BLaER1 treated with 17β-estradiol and CSF1 and Interleukin-3, amounts not matched to agents 10 nM and 100 nM (cell line): ENCODE measurements around the gene HPSE2.
"Not testable (repeated sequence)": the region's sequence is repeated elsewhere in the genome, so short reads cannot be mapped to it uniquely, and the experiment has no call there.

ENCODE experiments used
- H3K27ac ChIP-seq, 11 experiments: shearing (Covaris generic); formaldehyde crosslinking; 2 replicates each; pipeline ENCODE4 v1.8.1; 2022
- H3K27me3 ChIP-seq, 11 experiments: shearing (Covaris generic); formaldehyde crosslinking; 2 replicates each; pipeline ENCODE4 v1.8.1; 2022
- H3K36me3 ChIP-seq, 11 experiments: shearing (Covaris generic); formaldehyde crosslinking; 2 replicates each; pipeline ENCODE4 v1.8.1; 2022
- H3K4me1 ChIP-seq, 10 experiments: shearing (Covaris generic); formaldehyde crosslinking; 2 replicates each; pipeline ENCODE4 v1.8.1; 2022
- H3K4me2 ChIP-seq, 11 experiments: shearing (Covaris generic); formaldehyde crosslinking; 2 replicates each; pipeline ENCODE4 v1.8.1; 2022
- H3K4me3 ChIP-seq, 10 experiments: shearing (Covaris generic); formaldehyde crosslinking; 2 replicates each; pipeline ENCODE4 v1.8.1; 2022
- H3K9ac ChIP-seq, 11 experiments: shearing (Covaris generic); formaldehyde crosslinking; 2 replicates each; pipeline ENCODE4 v1.8.1; 2022
- H3K9me3 ChIP-seq, 11 experiments: shearing (Covaris generic); formaldehyde crosslinking; replicated peaks in 1 of 11; 2 replicates each; pipeline ENCODE4 v1.8.1; 2022
- H4K20me1 ChIP-seq, 11 experiments: shearing (Covaris generic); formaldehyde crosslinking; 2 replicates each; pipeline ENCODE4 v1.8.1; 2022
- Cebpa-rat ChIP-seq, 11 experiments: shearing (Covaris generic); IDR thresholded peaks; 2 replicates each; pipeline ENCODE4 v1.8.1; 2022

HPSE2 gene

DNA sequence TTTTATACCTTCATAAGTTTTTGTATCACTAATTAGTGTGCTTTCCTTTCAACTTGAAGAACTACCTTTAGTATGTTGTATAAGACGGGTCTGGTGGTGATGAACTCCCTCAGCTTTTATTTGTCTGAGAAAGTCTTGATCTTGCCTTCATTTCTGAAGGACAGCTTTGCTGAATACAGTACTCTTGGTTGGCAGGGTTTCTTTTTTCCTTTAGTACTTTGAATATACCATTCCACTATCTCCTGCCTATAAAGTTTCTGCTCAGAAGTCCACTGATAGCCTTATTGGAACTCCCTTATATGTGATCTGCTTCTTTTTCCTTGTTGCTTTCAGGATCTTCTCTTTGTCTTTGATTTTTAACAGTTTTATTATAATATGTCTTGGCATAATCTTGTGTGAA lies 230.9 kb downstream of the HPSE2 start:
- no peaks in the 10 kb centered on the region for H3K27me3 ChIP-seq
- no peak overlapping the region for H3K9ac ChIP-seq
- no peaks in the 10 kb centered on the region for H3K4me1 ChIP-seq
- TF ChIP-seq Cebpa-rat (IDR thresholded peaks at IDR 0.05) = no peak
- H4K20me1 ChIP-seq = no peaks in the 10 kb centered on the region
- H3K4me3 ChIP-seq = no peak overlapping the region
- no peak overlapping the region for H3K4me2 ChIP-seq
- no peaks in the 10 kb centered on the region; a peak in 1 of 22 replicates for H3K36me3 ChIP-seq
- peaks cover 29 to 42% (median 38%) of the 10 kb centered on the region in 11 experiments for H3K9me3 ChIP-seq
- no peak overlapping the region for H3K27ac ChIP-seq

DNA sequence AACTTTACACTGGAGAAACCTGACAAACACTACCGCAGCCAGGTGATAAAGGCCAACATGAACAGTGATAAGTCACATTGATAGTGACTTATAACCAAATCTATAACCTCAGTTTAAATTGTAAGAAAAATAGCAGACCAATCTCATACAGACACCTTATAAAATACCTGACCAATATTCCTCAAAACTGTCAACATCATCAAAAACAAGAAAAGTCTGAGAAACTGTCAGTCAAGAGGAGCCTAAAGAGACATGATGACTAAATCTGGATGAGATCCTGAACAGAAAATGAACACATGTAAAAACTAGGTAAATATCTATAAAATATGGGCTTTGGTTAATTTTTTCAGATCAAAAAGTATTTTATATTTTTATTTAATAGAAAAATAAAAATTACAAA lies 233.3 kb downstream of the HPSE2 start:
- Histone ChIP-seq H3K4me1 (no peaks in the 10 kb centered on the region), H3K27me3 (no peaks in the 10 kb centered on the region), H3K9me3 (peaks cover 29 to 42% (median 38%) of the 10 kb centered on the region in 11 experiments), H3K4me2 (no peak overlapping the region), H3K4me3 (no peak overlapping the region), H4K20me1 (no peaks in the 10 kb centered on the region), H3K27ac (no peak overlapping the region), H3K9ac (no peak overlapping the region), H3K36me3 (no peaks in the 10 kb centered on the region; a peak in 1 of 22 replicates)
- no peak for TF ChIP-seq Cebpa-rat (IDR thresholded peaks at IDR 0.05)

DNA sequence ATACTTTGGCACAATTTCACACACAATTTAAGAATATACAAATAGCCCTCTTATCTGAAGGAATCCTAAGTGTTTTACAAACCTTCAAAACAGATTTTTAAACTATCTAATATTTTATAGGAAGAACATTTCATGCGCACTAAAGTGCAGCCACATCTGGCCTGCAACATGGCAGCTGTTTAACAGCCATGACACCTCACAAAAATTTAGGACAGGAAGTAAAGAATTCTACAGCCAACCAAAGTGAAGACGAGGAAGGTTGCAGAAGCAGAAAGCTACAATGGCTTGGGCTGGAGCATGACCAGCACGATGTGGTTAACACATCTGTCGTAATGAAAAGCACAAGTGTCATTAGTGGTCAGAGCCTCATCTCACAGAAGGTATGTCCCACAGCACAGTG lies 238.1 kb downstream of the HPSE2 start:
- Histone ChIP-seq H3K27me3 (no peaks in the 10 kb centered on the region), H3K4me1 (no peaks in the 10 kb centered on the region), H3K4me3 (no peak overlapping the region), H3K9ac (no peak overlapping the region), H3K27ac (no peak overlapping the region), H3K36me3 (no peaks in the 10 kb centered on the region), H3K9me3 (no peaks in the 10 kb centered on the region), H4K20me1 (no peaks in the 10 kb centered on the region), H3K4me2 (no peak overlapping the region)
- TF ChIP-seq Cebpa-rat (IDR thresholded peaks at IDR 0.05) = no peak

DNA sequence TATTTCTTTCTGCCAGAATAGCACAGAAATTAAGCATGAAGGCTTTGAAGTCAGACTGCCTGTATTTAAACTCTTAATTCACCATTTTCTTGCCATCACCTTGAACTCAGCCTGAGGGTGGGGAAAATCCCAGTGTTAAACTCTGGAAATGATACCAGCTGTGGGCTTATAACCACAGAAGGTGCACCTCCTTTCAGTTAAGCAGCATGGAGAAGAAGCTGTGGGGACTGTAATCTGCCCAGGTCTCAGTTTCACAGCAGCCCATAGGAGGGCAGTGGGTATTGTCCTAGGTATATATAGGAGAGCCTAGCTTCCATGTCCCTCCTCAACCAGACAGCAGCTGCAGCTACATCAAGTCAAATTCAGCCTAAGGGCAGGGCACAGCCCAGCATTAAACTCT lies 241.6 kb downstream of the HPSE2 start:
- no peak for TF ChIP-seq Cebpa-rat (IDR thresholded peaks at IDR 0.05)
- H4K20me1 ChIP-seq = no peaks in the 10 kb centered on the region
- no peaks in the 10 kb centered on the region for H3K36me3 ChIP-seq
- no peaks in the 10 kb centered on the region for H3K9me3 ChIP-seq
- H3K4me3 ChIP-seq = no peak overlapping the region
- H3K4me1 ChIP-seq = peaks cover 0 to 10% (median 0%) of the 10 kb centered on the region in 10 experiments; a peak in 1 of 20 replicates
- no peak overlapping the region for H3K27ac ChIP-seq
- no peak overlapping the region for H3K4me2 ChIP-seq
- H3K27me3 ChIP-seq = no peaks in the 10 kb centered on the region
- H3K9ac ChIP-seq = no peak overlapping the region

DNA sequence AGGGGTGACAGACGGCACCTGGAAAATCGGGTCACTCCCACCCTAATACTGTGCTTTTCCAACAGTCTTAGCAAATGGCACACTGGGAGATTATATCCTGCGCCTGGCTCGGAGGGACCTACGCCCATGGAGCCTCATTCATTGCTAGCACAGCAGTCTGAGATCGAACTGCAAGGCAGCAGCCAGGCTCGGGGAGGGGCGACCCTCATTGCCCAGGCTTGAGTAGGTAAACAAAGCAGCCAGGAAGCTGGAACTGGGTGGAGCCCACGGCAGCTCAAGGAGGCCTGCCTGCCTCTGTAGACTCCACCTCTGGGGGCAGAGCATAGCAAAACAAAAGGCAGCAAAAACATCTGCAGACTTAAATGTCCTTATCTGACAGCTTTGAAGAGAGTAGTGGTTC lies 251.9 kb downstream of the HPSE2 start:
- H3K9ac ChIP-seq, H3K9me3 ChIP-seq, H4K20me1 ChIP-seq, H3K27me3 ChIP-seq, H3K27ac ChIP-seq, H3K36me3 ChIP-seq, H3K4me2 ChIP-seq, H3K4me3 ChIP-seq: not testable (repeated sequence)
- H3K4me1 ChIP-seq = peaks cover 0 to 14% (median 0%) of the 10 kb centered on the region in 10 experiments; a peak in 4 of 20 replicates

DNA sequence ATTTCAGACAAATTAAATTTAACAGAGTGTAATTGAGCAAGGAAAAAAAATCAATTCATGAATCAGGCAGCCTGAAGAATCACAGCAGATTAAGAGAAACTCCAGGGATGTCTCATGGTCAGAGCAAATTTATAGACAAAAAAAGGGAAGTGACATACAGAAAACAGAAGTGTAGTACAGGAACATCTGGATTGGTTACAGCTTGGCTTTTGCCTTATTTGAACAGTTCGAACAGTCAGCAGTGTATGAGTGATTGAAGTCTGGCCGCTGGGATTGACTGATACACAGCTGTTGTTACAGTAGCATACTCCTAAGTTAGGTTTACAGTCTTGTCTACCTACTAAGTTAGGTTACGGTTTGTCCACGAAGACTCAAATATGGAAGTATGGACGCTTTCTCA lies 255.3 kb downstream of the HPSE2 start:
- Histone ChIP-seq H3K4me3 (no peak overlapping the region), H3K9me3 (no peaks in the 10 kb centered on the region; a peak in 1 of 22 replicates), H3K4me1 (peaks cover 0 to 14% (median 0%) of the 10 kb centered on the region in 10 experiments; a peak in 4 of 20 replicates), H3K36me3 (no peaks in the 10 kb centered on the region), H4K20me1 (no peaks in the 10 kb centered on the region), H3K27ac (0 out of 22 replicates have a peak overlapping the region, but pooled peaks of 1 of the 11 experiments have one; percentile 26), H3K4me2 (peak overlapping the region in 2 of 11 experiments; percentile 21; a peak in 2 of 22 replicates), H3K9ac (no peak overlapping the region), H3K27me3 (no peaks in the 10 kb centered on the region)
- TF ChIP-seq Cebpa-rat (IDR thresholded peaks at IDR 0.05) = no peak

DNA sequence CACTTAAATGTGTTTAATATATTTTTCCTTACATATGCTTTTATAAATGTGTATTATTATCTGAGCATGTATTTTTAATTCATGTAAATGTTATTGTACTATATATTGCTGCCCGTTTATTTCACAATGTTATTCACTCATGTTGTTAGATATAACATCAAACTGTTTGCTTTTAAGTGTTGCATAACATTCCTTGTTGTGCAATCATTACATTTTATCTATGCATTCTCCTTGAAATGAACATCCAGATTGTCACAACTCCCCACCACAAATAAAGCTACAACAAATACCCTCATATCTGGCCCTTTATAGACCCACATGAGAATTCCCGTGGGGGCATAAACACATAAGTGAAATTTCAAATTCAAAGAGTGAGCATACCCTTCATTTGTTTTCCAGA lies 264.2 kb downstream of the HPSE2 start:
- Histone ChIP-seq H4K20me1 (no peaks in the 10 kb centered on the region), H3K9ac (no peak overlapping the region), H3K36me3 (no peaks in the 10 kb centered on the region), H3K4me2 (no peak overlapping the region), H3K4me1 (no peaks in the 10 kb centered on the region), H3K27ac (no peak overlapping the region), H3K4me3 (no peak overlapping the region), H3K9me3 (no peaks in the 10 kb centered on the region), H3K27me3 (no peaks in the 10 kb centered on the region)
- TF ChIP-seq Cebpa-rat (IDR thresholded peaks at IDR 0.05) = peak in 3 of 11 experiments; percentile 9 to 40 (median 34); a peak in 3 of 22 replicates

DNA sequence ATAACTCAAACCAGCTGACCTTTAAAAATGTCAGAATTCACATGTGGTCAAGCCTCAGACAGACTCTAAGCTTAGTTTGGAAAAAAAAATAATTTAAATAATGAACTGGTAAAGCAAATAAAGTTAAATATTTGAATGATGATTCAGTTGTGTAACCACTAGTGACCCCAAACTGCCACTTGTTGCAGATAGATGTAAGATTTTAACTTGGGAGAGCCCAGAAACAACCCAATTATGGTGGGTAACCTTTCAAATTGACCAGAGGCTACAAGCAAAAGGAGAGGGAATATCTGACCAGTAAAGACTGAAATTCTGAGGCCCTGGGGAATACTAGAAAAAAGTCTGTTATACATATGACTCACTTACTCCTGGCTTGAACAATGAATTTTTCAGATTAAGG lies 268.1 kb downstream of the HPSE2 start:
- Histone ChIP-seq H3K4me1 (no peaks in the 10 kb centered on the region), H3K36me3 (no peaks in the 10 kb centered on the region), H3K27ac (no peak overlapping the region)

DNA sequence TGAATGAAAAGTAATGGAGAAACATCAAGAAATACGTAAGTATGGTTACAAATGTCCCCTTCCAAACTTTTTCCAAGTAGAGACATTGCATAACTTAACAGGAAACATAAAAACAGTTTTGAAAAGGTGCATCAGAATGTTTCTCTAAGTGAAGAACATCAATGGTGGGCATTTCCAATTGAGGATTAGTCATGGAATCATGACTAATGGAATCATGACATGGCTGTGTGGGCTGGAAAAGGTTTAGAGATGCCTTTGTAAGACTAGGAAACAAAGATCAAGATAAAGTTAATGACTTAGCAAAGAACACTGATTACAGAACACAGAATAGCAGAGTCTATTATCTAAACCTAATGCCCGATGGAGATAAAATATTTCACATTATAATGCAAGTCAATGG lies 272.0 kb downstream of the HPSE2 start:
- no peaks in the 10 kb centered on the region for H3K27me3 ChIP-seq
- no peak overlapping the region for H3K9ac ChIP-seq
- H4K20me1 ChIP-seq = no peaks in the 10 kb centered on the region
- no peak overlapping the region for H3K4me3 ChIP-seq
- no peaks in the 10 kb centered on the region for H3K4me1 ChIP-seq
- no peak for TF ChIP-seq Cebpa-rat (IDR thresholded peaks at IDR 0.05)
- H3K4me2 ChIP-seq = no peak overlapping the region
- no peak overlapping the region for H3K27ac ChIP-seq
- H3K9me3 ChIP-seq = no peaks in the 10 kb centered on the region
- H3K36me3 ChIP-seq = no peaks in the 10 kb centered on the region

More for the DNA sequence above, 268.1 kb downstream of the HPSE2 start:
- Histone ChIP-seq H3K9ac (no peak overlapping the region), H3K4me2 (no peak overlapping the region), H4K20me1 (no peaks in the 10 kb centered on the region), H3K4me3 (no peak overlapping the region), H3K27me3 (no peaks in the 10 kb centered on the region), H3K9me3 (no peaks in the 10 kb centered on the region)
- TF ChIP-seq Cebpa-rat (IDR thresholded peaks at IDR 0.05) = no peak

DNA sequence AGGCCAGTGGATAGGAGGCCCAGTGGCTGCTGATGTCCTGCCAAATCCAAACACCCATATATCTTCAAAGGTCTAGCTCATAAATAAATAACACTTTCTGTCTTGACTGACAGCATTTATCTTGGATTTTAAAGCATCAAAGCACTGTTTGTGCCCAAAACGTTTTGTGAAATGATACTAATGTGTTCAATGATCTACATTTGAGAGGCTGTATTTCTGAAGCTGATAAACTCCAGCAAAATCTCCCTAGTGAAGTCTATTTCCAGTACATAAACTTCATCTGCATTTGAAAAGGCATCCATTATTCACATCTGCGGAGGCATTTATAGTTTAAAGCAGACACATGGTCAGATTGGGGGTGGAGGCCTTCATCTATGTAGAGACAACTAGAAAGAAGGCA lies 276.3 kb downstream of the HPSE2 start:
- Histone ChIP-seq H3K4me3 (no peak overlapping the region), H3K27me3 (no peaks in the 10 kb centered on the region), H3K9me3 (no peaks in the 10 kb centered on the region; a peak in 1 of 22 replicates), H3K27ac (no peak overlapping the region), H3K4me2 (no peak overlapping the region), H3K4me1 (no peaks in the 10 kb centered on the region), H3K9ac (no peak overlapping the region), H3K36me3 (no peaks in the 10 kb centered on the region), H4K20me1 (no peaks in the 10 kb centered on the region)
- no peak for TF ChIP-seq Cebpa-rat (IDR thresholded peaks at IDR 0.05)
